Smooth muscle cell (in vitro differentiated cells): ENCODE measurements around the gene TSPAN4. TPM values are rescaled to one million over a fixed set of nuclear protein-coding genes. Genes with fewer than 3 reads are reported as not detected.

Experiments
- DNase-seq: peaks from one replicate; lab custom pipeline; 2025; ENCODE audit not compliant: unreplicated experiment; lab: John Stamatoyannopoulos, UW
- H2AFZ ChIP-seq: fragments of 200-600 bp; sonication (generic); 2 replicates; pipeline ENCODE4 v1.6.0; 2016; ENCODE audit warnings: antibody characterized with exemption, low read depth, mild to moderate bottlenecking
- H3F3A ChIP-seq: fragments of 200-600 bp; sonication (generic); 2 replicates; pipeline ENCODE4 v1.6.0; 2017; ENCODE audit warnings: antibody characterized with exemption, low read depth
- H3K27ac ChIP-seq: fragments of 200-600 bp; sonication (generic); 2 replicates; pipeline ENCODE4 v1.5.1; 2016; ENCODE audit warnings: low read depth, mild to moderate bottlenecking
- H3K27me3 ChIP-seq: fragments of 200-600 bp; sonication (generic); 2 replicates; pipeline ENCODE4 v1.6.1; 2016; ENCODE audit warnings: low read depth, mild to moderate bottlenecking
- H3K36me3 ChIP-seq: fragments of 200-600 bp; sonication (generic); 2 replicates; pipeline ENCODE4 v1.5.1; 2016; ENCODE audit warnings: low read depth
- H3K4me1 ChIP-seq: fragments of 200-600 bp; sonication (generic); 2 replicates; pipeline ENCODE4 v1.5.1; 2016; ENCODE audit warnings: low read depth
- H3K4me2 ChIP-seq: fragments of 200-600 bp; sonication (generic); 2 replicates; pipeline ENCODE4 v1.6.0; 2016; ENCODE audit warnings: mild to moderate bottlenecking
- H3K4me3 ChIP-seq: fragments of 200-600 bp; sonication (generic); 2 replicates; pipeline ENCODE4 v1.5.1; 2016; ENCODE audit warnings: mild to moderate bottlenecking
- H3K79me2 ChIP-seq: fragments of 200-600 bp; sonication (generic); 2 replicates; pipeline ENCODE4 v1.6.0; 2016; ENCODE audit warnings: low read depth, mild to moderate bottlenecking
- H3K9ac ChIP-seq: fragments of 200-600 bp; sonication (generic); 2 replicates; pipeline ENCODE4 v1.6.0; 2016; ENCODE audit warnings: low read depth
- H3K9me3 ChIP-seq: fragments of 200-600 bp; sonication (generic); replicated peaks from 2 replicates; pipeline ENCODE4 v1.5.1; 2016; ENCODE audit warnings: low read depth
- H4K20me1 ChIP-seq: fragments of 200-600 bp; sonication (generic); 2 replicates; pipeline ENCODE4 v1.6.0; 2016; ENCODE audit warnings: low read depth
- WGBS: methylation state at CpG from one replicate; pipeline ENCODE4 v1.1.7; 2016; ENCODE audit warnings: low lambda C conversion rate; 5-methylcytosine and 5-hydroxymethylcytosine counted together
- polyA plus RNA-seq: library from polyadenylated mRNA; unstranded; fragments of >200 nt; fragmentation: Nextera tagmentation; extraction: Ambion mirVana; gene quantifications from 2 replicates; pipeline ENCODE4 v1.2.1, GENCODE V29; 2016
- total RNA-seq: library from RNA; depleted of rRNA; stranded (reverse); fragments of >200 nt; gene quantifications from 2 replicates; pipeline ENCODE4 v1.2.3, GENCODE V29; 2014
- TF ChIP-seq, protein P1 (sequence below): fragments of 200-600 bp; sonication (generic); IDR thresholded peaks from 2 replicates; pipeline ENCODE4 v1.5.1; 2017; ENCODE audit warnings: borderline replicate concordance, mild to moderate bottlenecking, antibody characterized with exemption; ENCODE audit not compliant: insufficient read depth, poor library complexity, severe bottlenecking

The TSPAN4 gene
- total and polyA plus RNA-seq, 2 experiments from 2014 or later: 68.2 to 179 TPM

DNA sequence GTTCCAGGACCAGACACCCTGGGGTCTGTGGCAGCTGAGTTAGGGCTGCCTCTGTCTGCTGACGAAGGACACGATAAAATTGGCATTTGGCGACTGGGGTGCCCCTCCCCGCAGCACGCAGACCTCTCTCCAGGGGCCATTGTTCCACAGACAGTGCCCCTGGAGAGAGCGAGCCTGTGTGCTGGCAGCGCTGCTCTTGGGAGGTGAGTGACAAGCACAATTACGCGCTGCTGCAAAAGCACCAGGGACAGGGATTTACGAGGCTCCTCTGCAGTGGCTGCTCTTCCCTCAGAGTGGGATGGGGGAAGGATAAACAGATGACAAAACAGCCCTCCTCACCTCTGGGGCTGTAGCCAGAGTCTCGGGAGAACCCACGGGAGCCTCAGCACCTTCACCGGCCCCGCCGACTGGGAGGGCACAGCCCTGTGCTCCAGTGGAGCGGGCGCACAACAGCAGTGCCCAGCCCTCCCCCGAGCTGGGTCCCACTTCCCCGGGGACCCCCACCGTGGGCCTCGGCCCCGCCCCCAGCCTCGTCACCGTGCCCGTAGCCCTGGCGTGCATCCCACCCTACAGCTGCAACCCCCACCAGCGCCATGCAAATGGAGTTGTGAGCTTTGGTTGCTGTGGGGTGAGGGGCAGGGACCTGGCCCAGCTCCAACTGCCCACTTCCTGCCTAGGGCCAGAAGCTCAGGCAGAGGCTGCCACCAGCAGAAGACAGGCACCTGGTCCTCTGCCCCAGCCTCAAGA, 48.3 kb downstream of the TSPAN4 start:
- Histone ChIP-seq H2AFZ (no peak overlapping the region), H3K9ac (no peak overlapping the region), H3K9me3 (no peaks in the 10 kb centered on the region), H3K4me3 (no peak overlapping the region), H3K4me1 (no peaks in the 10 kb centered on the region), H3K4me2 (no peak overlapping the region), H3F3A (no peaks in the 10 kb centered on the region), H4K20me1 (peaks cover 3% of the 10 kb centered on the region), H3K36me3 (no peaks in the 10 kb centered on the region), H3K27me3 (no peaks in the 10 kb centered on the region), H3K79me2 (no peaks in the 10 kb centered on the region), H3K27ac (no peak overlapping the region)
- no peak for DNase-seq
- WGBS: 80% methylated on average over 25 of the region's 27 CpGs
- TF ChIP-seq, protein P1, sequence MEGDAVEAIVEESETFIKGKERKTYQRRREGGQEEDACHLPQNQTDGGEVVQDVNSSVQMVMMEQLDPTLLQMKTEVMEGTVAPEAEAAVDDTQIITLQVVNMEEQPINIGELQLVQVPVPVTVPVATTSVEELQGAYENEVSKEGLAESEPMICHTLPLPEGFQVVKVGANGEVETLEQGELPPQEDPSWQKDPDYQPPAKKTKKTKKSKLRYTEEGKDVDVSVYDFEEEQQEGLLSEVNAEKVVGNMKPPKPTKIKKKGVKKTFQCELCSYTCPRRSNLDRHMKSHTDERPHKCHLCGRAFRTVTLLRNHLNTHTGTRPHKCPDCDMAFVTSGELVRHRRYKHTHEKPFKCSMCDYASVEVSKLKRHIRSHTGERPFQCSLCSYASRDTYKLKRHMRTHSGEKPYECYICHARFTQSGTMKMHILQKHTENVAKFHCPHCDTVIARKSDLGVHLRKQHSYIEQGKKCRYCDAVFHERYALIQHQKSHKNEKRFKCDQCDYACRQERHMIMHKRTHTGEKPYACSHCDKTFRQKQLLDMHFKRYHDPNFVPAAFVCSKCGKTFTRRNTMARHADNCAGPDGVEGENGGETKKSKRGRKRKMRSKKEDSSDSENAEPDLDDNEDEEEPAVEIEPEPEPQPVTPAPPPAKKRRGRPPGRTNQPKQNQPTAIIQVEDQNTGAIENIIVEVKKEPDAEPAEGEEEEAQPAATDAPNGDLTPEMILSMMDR: no peak

DNA sequence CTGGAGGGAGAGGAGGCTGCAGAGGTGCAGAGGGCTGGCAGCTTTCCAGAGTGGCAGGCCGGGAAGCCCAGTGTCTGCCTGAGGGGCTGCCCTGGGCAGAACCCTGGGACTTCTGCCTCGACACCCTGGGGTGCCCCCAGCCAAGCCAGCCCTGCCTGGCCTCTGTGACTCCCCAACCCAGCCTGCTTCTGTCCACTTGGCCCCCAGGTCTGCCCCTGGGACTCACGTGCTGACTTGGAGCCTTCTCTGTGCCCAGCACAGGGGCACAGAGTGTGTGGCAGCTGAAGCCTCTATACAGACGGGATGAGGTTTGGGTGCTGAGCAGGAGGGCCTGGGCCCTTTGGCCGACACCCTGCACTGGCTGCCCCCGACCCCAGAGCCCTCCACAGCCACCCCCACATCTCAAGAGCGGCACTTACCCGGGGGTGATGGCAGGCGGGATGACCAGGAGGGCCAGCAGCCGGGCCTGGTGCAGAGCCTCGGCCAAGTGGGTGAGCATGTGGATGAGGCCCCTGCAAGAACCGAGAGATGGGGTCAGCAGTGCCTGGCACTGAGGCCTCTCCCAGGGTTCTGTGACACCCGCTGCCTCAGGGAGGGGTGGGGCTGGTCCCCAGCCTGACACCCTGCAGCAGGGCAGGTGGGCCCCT, 50.5 kb downstream of the TSPAN4 start:
- Histone ChIP-seq H2AFZ (no peak overlapping the region), H3K4me2 (no peak overlapping the region), H4K20me1 (peaks cover 3% of the 10 kb centered on the region), H3K36me3 (no peaks in the 10 kb centered on the region), H3K4me1 (no peaks in the 10 kb centered on the region), H3K27ac (no peak overlapping the region), H3K4me3 (no peak overlapping the region), H3K9ac (no peak overlapping the region), H3K27me3 (no peaks in the 10 kb centered on the region), H3K9me3 (no peaks in the 10 kb centered on the region), H3F3A (no peaks in the 10 kb centered on the region), H3K79me2 (no peaks in the 10 kb centered on the region)
- 92% methylated on average over 13 of the region's 13 CpGs for WGBS
- no peak for DNase-seq
- TF ChIP-seq, protein P1: no peak

DNA sequence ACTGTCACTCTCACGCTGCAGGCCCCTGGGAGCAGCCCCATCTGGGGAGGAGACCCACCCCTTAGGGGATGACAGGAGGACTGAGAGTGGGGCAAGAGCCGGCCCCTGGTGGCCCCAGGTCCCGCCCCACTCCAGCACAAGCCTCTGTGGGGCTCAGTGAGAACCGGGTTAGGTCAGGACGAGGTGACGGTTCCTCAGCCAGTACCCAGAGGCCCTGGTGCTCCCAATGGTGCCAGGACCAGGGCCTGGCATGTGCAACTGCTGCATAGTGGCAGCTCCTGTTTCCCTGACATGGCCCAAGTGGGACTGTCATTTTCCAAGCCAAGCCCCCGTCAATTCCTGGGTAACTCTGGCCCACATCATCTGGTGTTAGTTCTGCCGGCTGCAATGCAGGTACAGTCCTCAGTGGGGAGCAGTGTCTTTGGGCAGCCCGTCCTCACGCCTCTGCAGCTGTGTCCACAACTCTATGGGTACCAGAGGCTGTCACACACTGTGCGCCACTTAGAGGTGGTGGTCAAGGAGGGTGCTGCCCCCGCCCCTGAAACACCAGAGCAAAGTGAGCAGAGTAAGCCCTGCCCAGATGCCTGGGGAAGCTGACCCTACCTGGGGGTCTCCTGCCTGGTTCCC, 52.0 kb downstream of the TSPAN4 start:
- Histone ChIP-seq H4K20me1 (peaks cover 3% of the 10 kb centered on the region), H3K4me1 (no peaks in the 10 kb centered on the region), H3K27ac (no peak overlapping the region), H3K4me3 (no peak overlapping the region), H3K36me3 (no peaks in the 10 kb centered on the region), H3K27me3 (no peaks in the 10 kb centered on the region), H2AFZ (no peak overlapping the region), H3K4me2 (no peak overlapping the region), H3K79me2 (no peaks in the 10 kb centered on the region), H3K9ac (no peak overlapping the region), H3F3A (no peaks in the 10 kb centered on the region), H3K9me3 (no peaks in the 10 kb centered on the region)
- no peak for DNase-seq
- WGBS: 91% methylated on average over 12 of the region's 12 CpGs
- TF ChIP-seq, protein P1: no peak
